Skin of body (tissue), 2 donors: ENCODE results near the gene TIE1. TPM values are rescaled to one million over a fixed set of nuclear protein-coding genes. Genes with fewer than 3 reads are reported as not detected.

ENCODE experiments used
- DNase-seq: peaks from one replicate; lab custom pipeline; 2025; lab: John Stamatoyannopoulos, UW
- total RNA-seq: library from RNA; depleted of rRNA; stranded (reverse); fragments of >200 nt; gene quantifications from one replicate; pipeline ENCODE4 v1.2.3, GENCODE V29; 2014

TIE1 gene
- total RNA-seq, 1 donor from 2014 or later: 19.5 TPM

DNA sequence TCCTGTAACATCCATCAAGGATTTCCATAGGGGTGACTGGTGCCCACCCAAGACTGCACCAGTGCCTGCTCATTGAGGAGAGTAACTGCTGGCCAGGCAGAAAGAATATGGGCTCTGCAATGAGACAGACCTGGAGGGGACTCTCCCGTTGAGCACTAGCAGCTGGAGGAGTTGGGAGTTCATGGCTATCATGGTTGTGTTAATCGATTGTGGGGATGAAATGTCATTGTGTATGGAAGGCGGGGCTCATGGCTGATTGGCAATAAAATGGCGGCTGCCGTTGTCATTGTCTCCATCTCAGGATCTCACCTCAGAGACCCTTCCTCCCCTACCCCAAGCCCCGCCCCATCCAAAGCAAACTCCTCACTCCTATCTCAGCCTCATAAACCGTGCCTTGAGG, 27.1 kb upstream of the TIE1 start:
- no peak for DNase-seq

DNA sequence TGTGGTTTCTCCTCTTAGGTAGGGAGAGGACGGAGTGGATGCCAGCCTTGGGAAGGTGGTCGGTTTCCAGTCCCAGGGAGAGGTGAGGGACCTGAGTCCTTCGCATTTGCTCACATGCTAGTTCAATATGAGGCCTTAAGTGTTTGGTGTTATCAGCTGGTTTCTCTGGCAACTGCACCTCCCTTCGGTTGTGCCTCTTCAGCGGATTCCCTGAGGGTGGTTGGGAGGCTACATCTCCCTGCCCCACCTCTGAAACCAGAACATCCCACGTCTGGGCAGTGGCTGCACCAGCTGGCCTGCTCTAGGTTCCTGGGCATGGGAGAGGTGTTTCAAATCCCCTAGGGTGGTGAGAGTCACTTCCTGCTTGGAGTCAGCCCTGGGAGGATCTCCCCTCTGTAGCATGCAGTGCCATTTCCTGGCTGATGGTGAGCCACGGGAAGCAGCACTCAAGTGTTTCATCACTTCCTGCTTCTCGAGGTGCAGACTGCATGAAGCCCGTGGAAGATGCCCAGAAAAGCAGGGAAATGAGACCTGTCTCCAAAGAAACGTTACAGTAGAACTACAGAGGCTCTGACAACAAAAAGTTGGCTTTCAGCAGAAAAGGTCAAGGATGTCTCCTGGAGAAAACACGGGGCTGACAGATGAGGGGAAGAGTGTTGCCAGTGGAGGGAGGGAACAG, 26.5 kb upstream of the TIE1 start:
- no peak for DNase-seq

DNA sequence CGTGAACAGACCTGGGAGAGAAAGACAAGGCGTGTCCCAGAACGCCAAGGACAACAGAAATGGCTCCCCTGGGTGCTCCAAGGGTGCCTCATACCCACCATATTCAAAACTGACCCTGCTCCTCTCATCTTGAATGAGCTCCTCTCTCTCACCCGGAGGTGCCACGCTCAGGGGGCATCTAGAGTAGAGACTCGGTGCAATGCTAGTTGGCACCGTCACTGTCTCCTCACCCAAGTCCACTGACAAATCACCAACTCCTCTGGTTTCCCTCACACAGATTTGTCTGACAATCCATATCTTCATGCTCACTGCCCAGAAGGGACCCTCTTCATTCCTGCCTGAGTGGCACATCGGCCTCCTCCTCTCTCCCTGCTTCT, 26.0 kb upstream of the TIE1 start:
- no peak for DNase-seq

DNA sequence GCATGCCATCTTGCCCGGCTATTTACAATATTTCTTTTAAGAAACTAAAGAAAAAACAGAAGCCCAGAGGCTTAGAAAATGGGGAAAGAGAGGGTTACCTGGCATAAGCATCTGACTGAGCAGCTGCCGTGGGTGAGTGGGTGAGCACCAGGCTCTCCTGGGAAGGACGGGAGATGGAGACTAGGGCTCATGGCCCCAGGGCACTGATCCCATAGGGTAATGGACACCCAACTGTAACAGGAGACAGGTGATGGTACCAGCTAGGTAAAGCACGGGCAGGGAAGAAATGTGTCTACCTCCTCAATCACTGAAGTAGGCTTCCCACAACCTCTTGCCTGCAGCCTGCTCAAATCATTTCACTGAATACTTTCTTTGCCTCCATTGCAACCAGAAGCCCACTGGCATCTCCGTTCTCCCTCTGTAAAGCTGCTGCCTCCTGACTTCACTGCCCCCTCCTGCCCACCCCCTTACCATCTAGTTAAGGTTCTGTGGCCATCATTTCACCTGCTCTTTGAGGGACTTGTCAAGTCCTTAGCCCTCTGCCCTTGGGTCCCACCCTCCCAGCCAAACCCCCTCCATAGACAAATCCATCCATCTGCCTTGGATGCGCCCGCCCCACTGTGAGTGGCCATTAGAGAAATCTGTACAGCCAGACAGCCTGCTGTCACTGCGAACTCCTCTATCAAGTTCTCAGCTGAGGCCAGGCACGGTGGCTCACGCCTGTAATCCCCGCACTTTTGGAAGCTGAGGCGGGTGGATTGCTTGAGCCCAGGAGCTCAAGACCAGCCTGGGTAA, 24.8 kb upstream of the TIE1 start:
- DNase-seq: no peak

DNA sequence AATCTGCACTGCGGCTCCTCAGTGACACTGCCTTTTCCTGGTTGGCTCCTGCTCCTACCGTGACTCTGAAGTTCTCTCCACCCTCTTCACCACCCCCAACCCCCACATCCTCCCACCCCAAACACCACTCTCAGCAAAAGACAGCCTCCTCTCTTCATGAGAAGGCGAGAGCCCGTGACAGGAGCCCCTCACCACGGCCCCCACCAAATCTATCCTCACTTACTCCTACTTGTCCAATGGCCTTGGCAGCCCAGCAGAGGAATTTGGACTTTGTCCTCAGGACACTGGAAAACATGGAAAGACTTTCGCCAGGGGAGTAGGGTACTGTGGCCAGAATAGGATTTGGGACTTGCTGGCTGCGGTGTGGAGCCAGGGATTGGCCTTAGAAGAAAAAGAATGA, 24.1 kb upstream of the TIE1 start:
- no peak for DNase-seq

DNA sequence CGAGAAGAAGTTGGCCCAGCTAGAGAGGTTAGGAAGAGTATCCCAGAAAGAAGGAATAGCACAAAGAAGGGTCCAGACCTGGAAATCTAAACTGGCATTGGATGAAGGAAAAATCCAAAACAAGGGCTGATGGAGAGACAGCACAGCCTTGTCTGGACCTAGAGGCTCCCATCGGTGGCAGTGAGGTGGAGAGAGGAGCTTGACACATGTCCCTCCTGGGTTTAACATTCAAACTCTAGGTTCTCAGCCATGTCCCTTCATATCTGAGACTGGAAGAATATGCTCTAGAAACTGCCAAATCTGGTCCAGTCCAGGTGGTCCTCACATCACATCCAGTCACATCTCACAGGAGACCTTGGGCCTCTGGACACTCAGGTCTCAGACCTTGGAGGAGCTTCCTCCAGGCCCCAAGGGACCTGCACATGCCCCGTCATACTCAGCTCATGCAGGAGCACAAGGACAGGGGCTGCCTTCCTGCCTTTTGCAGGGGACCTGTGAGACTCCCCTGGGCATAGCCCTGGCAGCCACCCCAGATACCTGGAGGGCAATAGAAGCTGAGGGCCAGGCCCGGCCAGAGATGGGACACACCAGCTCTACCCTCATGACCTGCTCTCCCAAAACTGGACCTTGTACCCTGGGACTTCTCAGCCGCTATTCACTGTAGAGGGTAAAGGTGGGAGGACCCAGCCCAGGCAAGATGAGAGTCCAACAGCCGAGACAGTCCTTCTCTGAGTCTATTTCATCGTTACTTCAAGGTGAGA, 23.5 kb upstream of the TIE1 start:
- DNase-seq: no peak

DNA sequence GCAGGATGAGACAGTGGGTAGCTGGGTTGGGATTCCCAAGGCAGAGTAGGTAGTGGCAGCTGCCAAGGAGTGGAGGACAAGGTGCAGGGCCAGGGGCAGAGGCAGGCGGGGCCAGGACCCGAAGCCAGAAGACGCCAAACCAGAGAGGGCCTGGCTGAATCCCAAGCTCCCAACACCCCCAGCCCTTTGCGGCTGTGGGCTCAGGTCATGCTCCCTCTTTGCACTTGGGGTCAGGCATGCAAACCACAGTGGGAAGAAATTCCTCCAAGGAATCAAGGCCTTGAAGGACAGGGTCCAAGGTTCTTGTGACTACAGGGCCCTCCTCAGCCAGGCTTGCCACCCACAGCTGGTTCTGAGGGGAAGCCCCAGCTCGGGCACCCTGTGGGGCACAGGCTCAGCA, 21.6 kb upstream of the TIE1 start:
- DNase-seq: no peak

DNA sequence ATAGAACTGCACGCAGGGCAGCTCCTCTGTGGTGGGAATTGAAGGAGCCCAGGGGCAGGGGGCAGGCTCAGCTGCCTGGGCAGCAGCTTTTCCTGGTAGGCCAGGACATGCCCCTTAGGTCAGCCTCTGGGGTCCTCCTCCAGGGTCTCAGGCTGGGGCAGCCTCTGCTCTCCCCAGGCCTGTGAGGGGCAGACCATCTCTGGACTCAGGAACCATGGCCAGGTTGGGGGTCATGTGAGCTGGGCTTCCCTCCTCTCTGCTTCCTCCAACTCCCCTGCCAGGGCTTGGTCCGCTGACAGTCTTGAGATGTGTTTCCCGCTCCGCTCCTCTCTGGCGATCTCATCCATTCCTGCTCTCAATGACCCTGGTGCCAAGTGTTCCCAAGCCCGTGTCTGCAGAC, 21.1 kb upstream of the TIE1 start:
- DNase-seq: no peak

DNA sequence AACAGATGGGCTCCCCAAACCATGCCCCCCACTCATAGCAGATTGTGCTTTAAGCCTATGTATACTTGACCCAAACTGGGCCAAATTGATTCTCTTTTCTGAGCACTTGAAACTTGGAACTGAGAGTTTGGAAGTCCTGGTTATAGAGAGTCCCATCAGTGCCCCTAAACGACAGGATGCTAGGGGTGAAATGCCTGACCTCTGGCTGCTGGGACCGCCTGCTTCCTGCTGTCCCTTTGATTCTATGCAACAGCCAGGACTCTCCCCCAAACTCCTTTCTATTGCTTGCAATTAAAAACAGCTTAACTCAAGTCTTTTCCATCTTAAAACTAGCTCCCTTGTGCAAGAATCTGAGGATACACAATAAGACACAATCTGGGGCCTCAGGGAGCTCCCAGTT, 20.1 kb upstream of the TIE1 start:
- no peak for DNase-seq

DNA sequence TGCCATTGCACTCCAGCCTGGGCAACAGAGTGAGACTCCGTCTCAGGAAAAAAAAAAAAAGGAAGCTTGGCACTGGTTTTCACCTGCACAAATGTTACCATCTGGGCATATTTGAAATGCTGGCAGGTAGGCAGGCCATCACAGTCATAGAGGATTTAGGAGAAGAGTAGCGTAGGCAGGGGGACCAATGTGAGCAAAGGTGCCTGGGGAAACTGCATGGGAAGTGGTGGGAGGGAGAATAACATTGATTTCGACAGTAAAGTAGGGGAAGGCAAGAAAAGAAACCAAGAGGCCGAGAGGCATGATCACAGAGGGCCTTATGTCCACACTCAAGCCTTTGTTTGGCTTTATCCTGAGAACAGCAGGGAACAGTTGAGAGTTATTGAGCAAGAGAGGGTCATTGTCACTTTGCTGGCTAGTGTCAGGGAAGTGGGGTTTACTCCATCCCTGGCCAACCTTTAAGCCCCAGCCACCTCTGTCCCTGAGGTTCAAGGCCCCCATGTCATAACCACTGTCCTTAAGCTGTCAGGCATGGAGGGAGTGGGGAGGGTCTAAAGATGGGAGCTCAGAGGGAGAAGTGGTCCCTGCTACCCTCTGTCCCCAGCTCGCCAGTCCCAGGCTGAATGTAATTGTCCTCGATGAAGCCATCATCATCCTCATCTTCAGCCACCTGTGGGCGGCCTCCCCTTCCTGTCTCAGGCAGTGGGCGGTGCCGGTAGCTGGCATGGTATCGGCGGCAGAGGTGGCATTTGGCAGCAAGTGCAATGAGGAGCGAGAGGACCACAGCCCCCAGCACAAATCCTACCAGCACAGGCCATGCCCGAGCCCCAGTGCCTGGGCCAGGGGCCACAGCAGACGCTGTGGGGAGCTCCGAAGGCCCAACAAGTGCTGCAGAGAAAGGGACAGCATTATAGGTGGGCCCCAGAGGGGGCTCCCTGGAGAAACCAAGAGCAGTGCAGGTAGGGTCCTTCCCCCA, 18.3 kb upstream of the TIE1 start:
- no peak for DNase-seq

DNA sequence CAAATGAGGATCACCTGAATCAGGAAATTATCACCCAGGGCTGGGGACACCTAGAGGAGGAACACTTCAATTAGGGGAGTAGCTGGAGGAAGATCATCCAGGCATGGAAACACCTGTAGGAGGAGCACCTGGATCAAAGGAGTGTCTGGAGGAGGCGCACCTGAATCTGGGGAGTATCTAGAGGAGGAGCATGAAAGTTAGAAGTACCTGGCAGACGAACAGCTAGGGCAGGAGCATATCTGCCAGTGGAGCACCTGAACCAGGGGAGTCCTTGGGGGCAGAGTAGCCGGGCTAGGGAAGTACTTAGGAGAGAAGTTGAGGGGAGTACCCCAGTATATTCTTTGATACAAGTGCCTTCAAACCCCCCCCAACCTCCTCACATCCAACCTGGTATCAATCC, 16.7 kb upstream of the TIE1 start:
- no peak for DNase-seq

DNA sequence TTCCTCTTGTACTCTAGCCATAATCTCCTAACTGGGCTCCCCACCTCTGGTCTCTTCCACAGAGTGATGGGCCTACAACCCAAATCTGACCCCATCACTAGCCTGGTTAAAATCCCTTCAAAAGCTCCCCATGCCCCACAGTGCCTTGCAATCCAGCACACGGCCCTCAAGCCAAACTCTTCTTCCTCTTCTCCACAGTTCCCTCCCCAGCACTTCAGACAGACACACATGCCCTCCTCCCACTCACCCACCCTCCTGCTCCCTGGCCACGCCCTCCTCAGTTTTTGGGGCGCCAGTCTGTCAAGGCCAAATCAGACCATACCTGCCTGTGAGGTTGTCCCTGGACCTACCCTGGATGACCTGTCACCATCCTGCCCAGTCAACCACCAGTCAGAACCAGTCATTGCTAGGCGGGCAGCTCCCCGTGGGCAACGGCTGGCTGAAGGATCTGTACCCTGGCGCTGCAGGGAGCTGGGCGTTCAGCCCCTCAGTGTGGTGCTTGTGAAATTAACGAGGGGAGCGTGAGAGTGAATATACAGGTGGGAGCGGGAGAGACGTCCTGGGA, 16.2 kb upstream of the TIE1 start:
- DNase-seq: no peak

DNA sequence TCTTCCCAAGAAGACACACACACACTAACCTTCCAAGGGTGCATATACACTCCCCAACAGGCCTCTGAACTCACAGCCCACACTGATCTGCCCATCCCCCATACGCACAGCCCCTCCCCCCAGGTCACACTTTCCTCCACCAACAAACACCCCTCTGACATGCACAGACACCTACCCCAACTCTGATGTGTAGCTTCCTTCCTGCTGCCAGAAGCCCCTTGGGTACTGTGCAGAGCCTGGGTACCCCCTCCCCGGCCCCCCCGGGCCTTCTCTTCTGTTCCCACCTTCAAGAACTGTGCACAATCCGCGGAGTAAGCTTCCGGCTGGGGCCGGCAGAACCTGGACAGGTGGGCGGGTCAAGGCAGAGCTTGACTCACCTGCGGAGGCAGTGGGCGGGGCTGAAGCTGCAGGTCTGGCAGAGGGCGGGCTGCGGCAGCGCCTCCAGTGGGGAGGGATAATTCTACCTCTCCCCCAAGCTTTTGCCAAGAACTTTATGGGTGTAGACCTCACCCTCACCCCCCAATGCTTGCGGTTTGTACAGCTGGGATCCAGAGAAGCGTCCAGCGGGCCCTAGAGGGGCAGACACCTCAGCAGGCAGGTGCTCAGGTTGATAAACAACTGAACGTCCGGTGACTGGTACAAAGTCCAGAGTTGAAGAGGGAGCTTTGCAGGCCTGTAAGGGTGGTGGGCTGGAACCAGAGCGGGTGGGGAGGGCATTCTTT, 15.4 kb upstream of the TIE1 start, which contains the start of gene C1orf210:
Gene C1orf210, minus strand, starts transcription at position 313 of the 722 bp plus-strand sequence. CDS start 2,311 bp downstream, outside the sequence.
- no peak for DNase-seq

DNA sequence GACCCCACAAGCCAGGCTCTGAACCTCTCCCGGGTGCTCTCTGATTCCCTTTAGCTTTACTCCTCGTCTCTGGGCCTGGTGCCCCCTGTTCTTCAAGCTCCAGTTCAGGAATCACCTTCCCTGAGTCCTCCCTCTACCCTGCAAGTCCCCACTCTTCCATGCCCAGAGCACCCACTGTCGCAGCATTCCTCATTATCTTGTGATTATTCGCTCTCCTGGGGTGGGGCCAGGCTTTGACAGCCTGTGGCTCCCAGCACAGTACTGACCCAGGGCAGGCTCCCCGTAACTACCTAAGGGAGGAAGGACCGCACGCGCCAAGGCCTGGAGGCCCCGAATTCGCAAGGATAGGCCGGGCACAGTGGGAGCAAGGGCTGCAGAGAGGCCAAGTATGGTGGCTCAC, 14.7 kb upstream of the TIE1 start:
- no peak for DNase-seq

DNA sequence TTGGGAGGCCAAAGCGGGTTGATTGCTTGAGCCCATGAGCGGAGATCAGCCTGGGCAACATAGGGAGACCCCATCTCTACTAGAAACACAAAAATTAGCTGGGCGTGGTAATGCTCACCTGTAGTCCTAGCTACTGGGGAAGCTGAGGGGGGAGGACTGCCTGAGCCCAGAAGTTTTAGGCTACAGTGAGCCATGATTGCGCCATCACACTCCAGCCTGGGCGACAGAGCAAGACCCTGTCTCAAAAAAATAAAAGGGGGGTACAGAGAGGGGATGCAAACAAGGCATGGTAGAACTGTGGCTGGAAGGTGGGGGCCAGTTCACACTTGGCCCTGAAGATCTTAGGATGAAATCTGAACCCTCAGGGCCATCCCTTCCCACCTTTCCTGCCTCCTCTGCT, 14.2 kb upstream of the TIE1 start:
- DNase-seq: no peak

DNA sequence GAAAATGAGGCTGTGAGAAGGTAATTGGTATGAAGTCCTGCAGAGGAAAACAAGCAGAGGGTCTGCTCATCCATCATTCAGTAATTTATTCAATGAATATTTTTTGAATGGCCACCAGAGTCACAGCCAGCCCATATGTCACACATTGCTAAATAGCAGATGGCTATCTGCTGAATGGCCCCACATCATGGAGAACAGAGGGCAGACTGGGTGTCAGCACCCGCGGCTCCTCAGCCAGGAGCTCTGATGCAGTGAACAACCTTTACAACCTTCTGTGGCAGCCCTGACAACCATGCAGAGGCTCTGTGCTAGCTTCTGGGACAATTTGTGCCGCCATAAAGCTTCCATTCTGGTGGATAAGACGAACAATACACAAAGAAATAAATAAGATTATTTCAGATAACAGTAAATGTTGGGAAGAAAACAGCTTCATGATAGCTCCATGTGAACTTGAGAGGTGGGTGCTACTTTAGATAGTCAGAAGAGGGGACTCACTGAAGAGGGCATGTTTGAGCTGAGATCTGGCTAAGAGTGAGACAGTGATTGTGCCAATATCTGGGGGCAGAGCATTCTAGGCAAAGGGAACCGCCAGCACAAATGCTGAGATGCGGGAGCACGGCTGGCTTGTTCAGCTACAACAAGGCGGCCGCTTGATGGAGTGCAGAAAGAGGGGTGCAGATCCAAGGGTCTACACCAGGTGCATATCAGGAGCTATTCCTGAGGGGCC, 12.6 kb upstream of the TIE1 start:
- DNase-seq: no peak

DNA sequence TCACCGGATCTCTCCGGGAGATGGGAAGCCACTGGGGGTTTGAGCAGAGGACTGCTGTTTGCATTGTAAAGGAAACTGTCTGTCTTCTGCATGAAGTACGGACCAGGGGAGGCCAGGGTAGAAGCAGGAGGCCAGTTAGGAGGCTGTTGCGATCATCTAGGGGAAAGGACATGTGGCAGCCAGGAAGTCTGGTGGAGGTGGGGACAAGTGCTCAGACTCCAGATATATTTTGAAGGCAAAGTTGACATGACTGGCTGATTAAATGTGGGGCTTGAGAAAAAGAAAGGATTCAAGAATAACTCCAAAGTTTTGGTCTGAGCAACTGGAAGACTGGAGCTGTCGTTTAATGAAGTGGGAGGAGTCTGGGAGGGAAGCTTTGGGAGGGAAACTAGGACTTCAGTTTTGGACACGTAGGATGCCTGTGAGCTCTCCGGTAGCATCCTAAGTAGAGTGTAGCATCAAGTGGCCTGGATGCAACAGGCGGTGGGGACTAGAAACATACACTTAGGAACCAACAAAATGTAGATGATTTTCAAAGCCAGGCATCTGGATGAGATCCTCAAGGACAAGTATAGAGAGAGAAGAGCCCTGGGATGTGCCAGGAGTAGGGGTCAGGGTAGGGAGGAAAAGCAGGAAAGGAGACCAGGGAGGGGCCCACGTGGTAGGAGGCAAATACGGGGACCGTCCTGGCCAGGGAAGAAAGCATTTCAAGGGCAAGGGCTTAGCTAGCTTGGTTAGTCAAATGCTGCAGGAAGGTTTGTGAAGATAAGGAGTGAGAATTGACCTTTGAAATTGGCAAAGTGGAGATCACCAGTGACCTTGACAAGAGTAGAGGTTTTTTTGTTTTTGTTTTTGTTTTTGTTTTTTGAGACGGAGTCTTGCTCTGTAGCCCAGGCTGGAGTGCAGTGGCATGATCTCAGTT, 11.7 kb upstream of the TIE1 start:
- no peak for DNase-seq

DNA sequence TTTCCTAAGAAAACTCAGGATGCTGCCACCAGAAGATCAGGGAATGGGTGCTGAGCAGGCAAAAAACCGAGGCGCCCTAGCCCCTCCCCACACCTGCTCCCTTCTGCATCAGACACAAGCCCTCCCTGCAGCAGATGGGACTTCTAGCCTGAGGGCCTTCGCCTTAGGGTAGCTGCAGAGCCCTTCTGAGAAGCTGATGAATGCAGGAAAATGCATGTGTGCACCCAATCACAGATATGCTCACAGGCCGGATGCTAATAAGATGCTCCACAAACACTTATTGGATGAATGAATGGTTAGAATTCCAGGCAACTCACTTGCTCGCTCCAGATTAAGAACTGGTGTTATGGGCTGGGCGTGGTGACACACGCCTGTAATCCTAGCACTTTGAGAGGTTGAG, 8.6 kb upstream of the TIE1 start:
- DNase-seq: no peak
